HepG2 (cell line): ENCODE measurements around the gene EPB41L2. TPM values are rescaled to one million over a fixed set of nuclear protein-coding genes. Genes with fewer than 3 reads are reported as not detected.

Experiments
- ATAC-seq: fragments of 200-7000 bp; cut with Tn5 transposase; 3 replicates; pipeline ENCODE4 v1.9.1; 2020; ENCODE audit warnings: mild to moderate bottlenecking, moderate library complexity
- BruUV-seq: library from RNA; stranded (reverse); fragments of 400-500 nt; replicated peaks from 2 replicates; lab custom pipeline; 2021; lab: Mats Ljungman, UMichigan
- CTCF ChIA-PET: fragments of 300-600 bp; formaldehyde crosslinking; extraction: SDS; loops from one replicate; lab custom pipeline; 2021; ENCODE audit warnings: low total read pairs, inconsistent platforms, low intra/inter-chr PET ratio; lab: Yijun Ruan, JAX
- POLR2A ChIA-PET: fragments of 350-600 bp; sonication (Branson Sonifier 250); formaldehyde crosslinking; loops from one replicate; lab custom pipeline; 2020; ENCODE audit warnings: antibody characterized with exemption, inconsistent platforms; lab: Yijun Ruan, JAX
- DNase-seq: peaks from one replicate; pipeline ENCODE4 v3.0.0-alpha.2; 2015; ENCODE audit warnings: low spot score
- FAIRE-seq: peaks from 3 replicates; lab custom pipeline; 2011; peaks lifted over from hg19 to GRCh38; lab: Jason Lieb, UNC
- H2AFZ ChIP-seq: one replicate; pipeline ENCODE4 v1.6.1; 2011; ENCODE audit warnings: low read length, inconsistent platforms
- H3K27ac ChIP-seq: fragments of 300-600 bp; 3 replicates; pipeline ENCODE4 v1.8.0; 2011; ENCODE audit warnings: mixed run types, mild to moderate bottlenecking, mixed read lengths, low read length, inconsistent platforms; ENCODE audit not compliant: insufficient read depth; ENCODE audit errors: extremely low read length
- H3K27me3 ChIP-seq, 2 experiments: fragments of 200-600 bp in 1 of 2; 2 replicates in 1 of 2; 3 replicates in 1 of 2; pipeline versions ENCODE4 v1.6.0 to v1.8.0; 2011; ENCODE audit warnings: low read length in 2 of 2, mild to moderate bottlenecking in 2 of 2, moderate library complexity in 2 of 2, inconsistent platforms in 1 of 2; ENCODE audit not compliant: insufficient read depth in 2 of 2, control insufficient read depth in 1 of 2
- H3K36me3 ChIP-seq, 2 experiments: fragments of 200-600 bp in 1 of 2; replicated peaks in 1 of 2; 2 replicates in 1 of 2; 3 replicates in 1 of 2; pipeline versions ENCODE4 v1.5.1 to v1.8.0; 2011; ENCODE audit warnings: low read length in 2 of 2, inconsistent platforms in 1 of 2; ENCODE audit not compliant: insufficient read depth in 2 of 2, control insufficient read depth in 1 of 2
- H3K4me1 ChIP-seq: 2 replicates; pipeline ENCODE4 v1.5.1; 2012; ENCODE audit warnings: low read length, inconsistent platforms; ENCODE audit not compliant: insufficient read depth
- H3K4me2 ChIP-seq: 2 replicates; pipeline ENCODE4 v1.6.0; 2011; ENCODE audit warnings: low read depth, low read length, inconsistent platforms
- H3K4me3 ChIP-seq, 3 experiments: fragments of 200-600 bp in 1 of 3; sonication (generic), shearing (Covaris generic) in 1 of 3; replicated peaks in 1 of 3; 2 replicates each; pipeline ENCODE4 v1.5.1; 2011 to 2016; ENCODE audit warnings: low read length in 3 of 3, inconsistent platforms in 2 of 3, low read depth in 2 of 3, mild to moderate bottlenecking in 2 of 3, control low read depth in 1 of 3, mixed read lengths in 1 of 3; ENCODE audit not compliant: insufficient read depth in 1 of 3
- H3K79me2 ChIP-seq: one replicate; pipeline ENCODE4 v1.6.1; 2011; ENCODE audit warnings: low read length, inconsistent platforms; ENCODE audit not compliant: insufficient read depth
- H3K9ac ChIP-seq: 2 replicates; pipeline ENCODE4 v1.6.0; 2011; ENCODE audit warnings: mild to moderate bottlenecking, low read depth, low read length, inconsistent platforms; ENCODE audit not compliant: insufficient read depth
- H3K9me3 ChIP-seq: 2 replicates; pipeline ENCODE4 v1.5.1; 2012; ENCODE audit warnings: mild to moderate bottlenecking, low read length
- H4K20me1 ChIP-seq: 2 replicates; pipeline ENCODE4 v1.6.0; 2011; ENCODE audit warnings: inconsistent platforms, mild to moderate bottlenecking, low read length, moderate library complexity; ENCODE audit not compliant: insufficient read depth
- CEBPG ChIP-seq: IDR thresholded peaks from 2 replicates; pipeline ENCODE4 v1.6.1; 2016
- CENPX ChIP-seq: sonication (generic); formaldehyde crosslinking; IDR thresholded peaks from 2 replicates; pipeline ENCODE4 v1.9.0; 2021; ENCODE audit warnings: mild to moderate bottlenecking, missing genetic modification reagents, moderate library complexity
- GZF1 ChIP-seq: sonication (generic); formaldehyde crosslinking; IDR thresholded peaks from 2 replicates; pipeline ENCODE4 v1.5.1; 2020; ENCODE audit warnings: mild to moderate bottlenecking, missing genetic modification reagents
- MAFK ChIP-seq, 2 experiments: IDR thresholded peaks in 1 of 2; conservative IDR thresholded peaks in 1 of 2; 2 replicates each; pipeline ENCODE4 v1.6.1; 2011; ENCODE audit warnings: improper control_type of control experiment in 2 of 2, low read length in 2 of 2
- RFXAP ChIP-seq: sonication (generic); formaldehyde crosslinking; IDR thresholded peaks from 2 replicates; pipeline ENCODE4 v1.4.0; 2020; ENCODE audit warnings: missing genetic modification reagents, borderline replicate concordance
- ZNF335 ChIP-seq: sonication (generic); formaldehyde crosslinking; IDR thresholded peaks from 2 replicates; pipeline ENCODE4 v1.4.0; 2020; ENCODE audit warnings: missing genetic modification reagents
- WGBS: methylation state at CpG from one replicate; pipeline ENCODE4 v1.1.6; 2017; ENCODE audit warnings: low lambda C conversion rate; 5-methylcytosine and 5-hydroxymethylcytosine counted together
- in situ Hi-C: cut with HindIII; loops from 2 replicates; pipeline ENCODE4 v1.10.0; 2017; ENCODE audit warnings: low pct_unique_long_range_greater_than_20kb; ENCODE audit not compliant: extremely low pct_ligation_motif_present
- intact Hi-C: fragments of 100-400 bp; cut with micrococcal nuclease; formaldehyde crosslinking; loops from one replicate; pipeline ENCODE4 v1.10.0; 2022; ENCODE audit not compliant: unreplicated experiment
- polyA plus RNA-seq, 8 experiments: library from polyadenylated mRNA; depleted of rRNA in 3 of 8; stranded (reverse) in 7 of 8; unstranded in 1 of 8; fragments of >200 nt; fragmentation: Illumina TruSeq in 4 of 8; extraction: Trizol in 4 of 8; gene quantifications; 2 replicates each; pipeline versions ENCODE4 v1.2.1 to v1.2.3, GENCODE V29; 2011 to 2016; ENCODE audit warnings: low read depth in 4 of 8, missing spikeins in 1 of 8, mixed read lengths in 1 of 8; ENCODE audit not compliant: insufficient read depth in 1 of 8
- total RNA-seq, 5 experiments: library from RNA; depleted of rRNA; stranded (reverse); fragments of >200 nt; fragmentation: Illumina TruSeq; extraction: Trizol; gene quantifications; 2 replicates each; pipeline ENCODE4 v1.2.3, GENCODE V29; 2016; ENCODE audit warnings: low read depth in 1 of 5
- TF ChIP-seq, protein P1 (sequence below): IDR thresholded peaks from 2 replicates; pipeline ENCODE4 v1.6.1; 2016; ENCODE audit warnings: missing biosample characterization, missing genetic modification reagents, low read depth
- TF ChIP-seq, protein P2 (sequence below): sonication (generic); formaldehyde crosslinking; IDR thresholded peaks from 2 replicates; pipeline ENCODE4 v1.9.0; 2022; ENCODE audit warnings: missing genetic modification reagents, mild to moderate bottlenecking, borderline replicate concordance

Gene EPB41L2
- total and polyA plus RNA-seq, 2 of the 13 experiments (the other 11 are each of a cell fraction or from before 2014, with no cell fraction given), result 41.7 to 56.4 TPM

DNA sequence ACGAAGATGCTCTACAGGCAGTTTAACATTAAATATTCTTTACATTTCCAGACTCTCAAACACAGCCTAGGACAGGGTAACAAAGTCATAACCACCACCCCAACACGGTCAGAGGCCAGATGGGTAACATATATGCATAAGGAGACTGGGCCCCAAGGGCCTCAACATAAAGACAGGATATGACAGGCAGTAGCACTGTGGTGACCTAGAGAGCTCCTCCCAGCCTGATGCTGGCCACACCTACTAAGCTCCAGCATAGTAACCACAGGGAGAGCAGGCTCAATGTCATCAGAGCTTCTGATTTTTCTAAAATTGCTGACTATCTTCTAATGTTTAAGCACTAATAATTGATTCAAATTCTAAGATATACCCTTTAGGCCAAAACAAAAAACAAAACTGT is 214.1 kb downstream of the EPB41L2 start:
- H4K20me1 ChIP-seq, result no peaks in the 10 kb centered on the region
- ATAC-seq (peak; percentile 7; the same call in 2 of the 3 replicates), FAIRE-seq (no peak), DNase-seq (no peak)
- H3K4me1 ChIP-seq, result peaks cover 65% of the 10 kb centered on the region
- no peaks in the 10 kb centered on the region for H3K27me3 ChIP-seq
- TF ChIP-seq RFXAP (CRISPR knock-in tag) (no peak), CENPX (no peak), MAFK (conservative IDR thresholded peaks at IDR 0.05 in 1 of 2, IDR thresholded peaks at IDR 0.05 in 1 of 2; ENCODE audit: low read length in 2 of 2) (peak; percentile 9 to 29; a peak in 1 of 4 replicates), ZNF335 (no peak), CEBPG (CRISPR knock-in tag) (no peak), GZF1 (CRISPR knock-in tag) (no peak)
- TF ChIP-seq, protein P1, sequence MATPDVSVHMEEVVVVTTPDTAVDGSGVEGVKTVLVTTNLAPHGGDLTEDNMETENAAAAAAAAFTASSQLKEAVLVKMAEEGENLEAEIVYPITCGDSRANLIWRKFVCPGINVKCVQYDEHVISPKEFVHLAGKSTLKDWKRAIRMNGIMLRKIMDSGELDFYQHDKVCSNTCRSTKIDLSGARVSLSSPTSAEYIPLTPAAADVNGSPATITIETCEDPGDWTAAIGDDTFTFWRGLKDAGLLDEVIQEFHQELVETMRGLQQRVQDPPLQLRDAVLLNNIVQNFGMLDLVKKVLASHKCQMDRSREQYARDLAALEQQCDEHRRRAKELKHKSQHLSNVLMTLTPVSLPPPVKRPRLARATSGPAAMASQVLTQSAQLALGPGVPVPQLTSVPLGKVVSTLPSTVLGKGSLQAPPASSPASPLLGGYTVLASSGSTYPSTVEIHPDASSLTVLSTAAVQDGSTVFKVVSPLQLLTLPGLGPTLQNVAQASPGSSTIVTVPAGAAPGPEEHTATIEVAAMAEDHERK, result no peak
- TF ChIP-seq, protein P2, sequence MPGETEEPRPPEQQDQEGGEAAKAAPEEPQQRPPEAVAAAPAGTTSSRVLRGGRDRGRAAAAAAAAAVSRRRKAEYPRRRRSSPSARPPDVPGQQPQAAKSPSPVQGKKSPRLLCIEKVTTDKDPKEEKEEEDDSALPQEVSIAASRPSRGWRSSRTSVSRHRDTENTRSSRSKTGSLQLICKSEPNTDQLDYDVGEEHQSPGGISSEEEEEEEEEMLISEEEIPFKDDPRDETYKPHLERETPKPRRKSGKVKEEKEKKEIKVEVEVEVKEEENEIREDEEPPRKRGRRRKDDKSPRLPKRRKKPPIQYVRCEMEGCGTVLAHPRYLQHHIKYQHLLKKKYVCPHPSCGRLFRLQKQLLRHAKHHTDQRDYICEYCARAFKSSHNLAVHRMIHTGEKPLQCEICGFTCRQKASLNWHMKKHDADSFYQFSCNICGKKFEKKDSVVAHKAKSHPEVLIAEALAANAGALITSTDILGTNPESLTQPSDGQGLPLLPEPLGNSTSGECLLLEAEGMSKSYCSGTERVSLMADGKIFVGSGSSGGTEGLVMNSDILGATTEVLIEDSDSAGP (CRISPR knock-in tag), result no peak
- H2AFZ ChIP-seq, result no peak overlapping the region
- no peak overlapping the region for H3K4me2 ChIP-seq
- no peaks in the 10 kb centered on the region; a peak in 2 of 5 replicates for H3K36me3 ChIP-seq
- no peaks in the 10 kb centered on the region for H3K9me3 ChIP-seq
- no peak overlapping the region for H3K4me3 ChIP-seq
- CTCF ChIA-PET, result no interaction called here
- no peak overlapping the region for H3K27ac ChIP-seq
- no peaks in the 10 kb centered on the region for H3K79me2 ChIP-seq
- no TSS peak for BruUV-seq
- intact Hi-C loops, result loop anchor here (10.0 kb wide), 1 partner anchor 554 kb away; no protein-coding TSS in a partner anchor
- in situ Hi-C loops, result loop anchor here (10.0 kb wide), 1 partner anchor 484 kb away; the partner anchor contains the start of gene TMEM200A
- POLR2A ChIA-PET, result no interaction called here
- H3K9ac ChIP-seq, result no peak overlapping the region
- 100% methylated on average over 2 of the region's 2 CpGs for WGBS
